Mesothelial cell of epicardium (in vitro differentiated cells): ENCODE measurements around the gene ZNF581. TPM values are rescaled to one million over a fixed set of nuclear protein-coding genes. Genes with fewer than 3 reads are reported as not detected.

Experiments used
- DNase-seq, 2 experiments: peaks; one replicate each; pipeline ENCODE4 v3.0.0; 2021; ENCODE audit warnings: low spot score in 2 of 2; ENCODE audit not compliant: unreplicated experiment in 2 of 2
- H3K27ac Mint-ChIP-seq: 2 replicates; pipeline ENCODE4 v1.8.0; 2021; ENCODE audit warnings: mixed read lengths
- H3K27me3 Mint-ChIP-seq: 2 replicates; pipeline ENCODE4 v1.8.0; 2021; ENCODE audit warnings: low read depth, mixed read lengths
- H3K36me3 Mint-ChIP-seq: 2 replicates; pipeline ENCODE4 v1.8.0; 2021; ENCODE audit warnings: mixed read lengths
- H3K4me1 Mint-ChIP-seq: 2 replicates; pipeline ENCODE4 v1.8.0; 2021; ENCODE audit warnings: mixed read lengths
- H3K4me3 Mint-ChIP-seq: 2 replicates; pipeline ENCODE4 v1.8.0; 2021; ENCODE audit warnings: mild to moderate bottlenecking, moderate library complexity, mixed read lengths
- H3K9me3 Mint-ChIP-seq: 2 replicates; pipeline ENCODE4 v1.8.0; 2021; ENCODE audit warnings: mixed read lengths
- total RNA-seq: library from RNA; stranded (reverse); gene quantifications from 3 replicates; pipeline ENCODE4 v1.2.1, GENCODE V29; 2021
- TF ChIP-seq, protein P1 (sequence below): fragments of 200-600 bp; sonication (generic); IDR thresholded peaks from one replicate; pipeline ENCODE4 v1.5.0; 2021; ENCODE audit warnings: antibody characterized with exemption; ENCODE audit not compliant: unreplicated experiment

Gene ZNF581
- total RNA-seq, 1 donor from 2014 or later = 42.6 TPM

DNA sequence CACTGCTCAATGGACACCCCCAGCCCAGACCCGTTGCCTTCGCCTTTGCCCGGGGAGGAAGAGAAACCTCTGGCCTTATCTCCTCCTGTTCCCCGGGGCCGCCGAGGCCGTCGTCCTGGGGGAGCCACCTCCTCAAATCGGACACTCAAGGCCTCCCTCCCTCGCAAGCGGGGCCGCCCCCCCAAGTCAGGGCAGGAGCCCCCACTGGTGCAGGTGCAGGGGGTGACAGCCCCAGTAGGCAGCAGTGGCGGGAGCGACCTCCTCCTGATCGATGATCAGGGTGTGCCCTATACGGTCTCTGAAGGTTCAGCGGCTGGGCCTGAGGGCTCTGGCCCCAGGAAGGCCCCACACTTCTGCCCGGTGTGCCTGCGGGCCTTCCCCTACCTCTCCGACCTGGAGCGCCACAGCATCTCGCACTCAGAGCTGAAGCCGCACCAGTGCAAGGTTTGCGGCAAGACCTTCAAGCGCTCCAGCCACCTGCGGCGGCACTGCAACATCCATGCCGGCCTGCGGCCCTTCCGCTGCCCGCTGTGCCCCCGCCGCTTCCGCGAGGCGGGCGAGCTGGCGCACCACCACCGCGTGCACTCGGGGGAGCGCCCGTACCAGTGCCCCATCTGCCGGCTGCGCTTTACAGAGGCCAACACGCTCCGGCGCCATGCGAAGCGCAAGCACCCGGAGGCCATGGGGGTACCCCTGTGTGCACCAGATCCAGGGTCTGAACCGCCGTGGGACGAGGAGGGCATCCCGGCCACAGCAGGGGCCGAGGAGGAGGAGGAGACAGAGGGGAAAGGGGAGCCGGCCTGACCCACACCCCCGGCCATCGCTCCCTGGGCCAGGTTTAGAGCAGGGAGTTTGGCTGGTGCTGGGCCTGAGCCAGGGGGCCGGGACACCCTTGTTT lies 41.1 kb upstream of the ZNF581 start:
- Mint-ChIP-seq H3K27me3 (no peaks in the 10 kb centered on the region), H3K9me3 (no peaks in the 10 kb centered on the region), H3K27ac (no peak overlapping the region), H3K4me3 (no peak overlapping the region), H3K4me1 (peaks cover 36% of the 10 kb centered on the region), H3K36me3 (peaks cover 9% of the 10 kb centered on the region)
- TF ChIP-seq, protein P1, sequence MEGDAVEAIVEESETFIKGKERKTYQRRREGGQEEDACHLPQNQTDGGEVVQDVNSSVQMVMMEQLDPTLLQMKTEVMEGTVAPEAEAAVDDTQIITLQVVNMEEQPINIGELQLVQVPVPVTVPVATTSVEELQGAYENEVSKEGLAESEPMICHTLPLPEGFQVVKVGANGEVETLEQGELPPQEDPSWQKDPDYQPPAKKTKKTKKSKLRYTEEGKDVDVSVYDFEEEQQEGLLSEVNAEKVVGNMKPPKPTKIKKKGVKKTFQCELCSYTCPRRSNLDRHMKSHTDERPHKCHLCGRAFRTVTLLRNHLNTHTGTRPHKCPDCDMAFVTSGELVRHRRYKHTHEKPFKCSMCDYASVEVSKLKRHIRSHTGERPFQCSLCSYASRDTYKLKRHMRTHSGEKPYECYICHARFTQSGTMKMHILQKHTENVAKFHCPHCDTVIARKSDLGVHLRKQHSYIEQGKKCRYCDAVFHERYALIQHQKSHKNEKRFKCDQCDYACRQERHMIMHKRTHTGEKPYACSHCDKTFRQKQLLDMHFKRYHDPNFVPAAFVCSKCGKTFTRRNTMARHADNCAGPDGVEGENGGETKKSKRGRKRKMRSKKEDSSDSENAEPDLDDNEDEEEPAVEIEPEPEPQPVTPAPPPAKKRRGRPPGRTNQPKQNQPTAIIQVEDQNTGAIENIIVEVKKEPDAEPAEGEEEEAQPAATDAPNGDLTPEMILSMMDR = no peak
- DNase-seq = no peak

DNA sequence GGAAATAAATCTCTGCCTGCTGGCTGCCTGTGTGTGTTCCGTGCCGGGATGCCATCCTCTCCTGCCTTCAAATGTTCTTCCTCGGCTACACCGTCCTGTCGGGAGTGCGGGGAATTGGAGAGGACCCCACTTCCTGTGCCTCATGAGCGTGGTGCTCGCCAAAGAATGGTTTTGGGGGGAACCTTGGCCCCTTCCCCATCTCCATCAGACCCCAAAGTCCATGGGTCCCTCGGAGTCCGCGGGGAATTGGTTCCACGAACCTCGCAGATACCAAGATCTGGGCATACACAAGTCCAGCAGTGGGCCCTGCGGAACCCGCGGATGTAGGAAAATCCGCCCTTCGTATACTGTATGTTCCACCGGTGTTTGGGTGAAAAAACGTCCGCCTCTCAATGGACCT lies 40.3 kb upstream of the ZNF581 start:
- peaks cover 8% of the 10 kb centered on the region for H3K36me3 Mint-ChIP-seq
- peak overlapping the region; percentile 72 for H3K27ac Mint-ChIP-seq
- TF ChIP-seq, protein P1 = no peak
- H3K9me3 Mint-ChIP-seq = no peaks in the 10 kb centered on the region
- H3K4me3 Mint-ChIP-seq = no peak overlapping the region
- no peaks in the 10 kb centered on the region for H3K27me3 Mint-ChIP-seq
- no peak for DNase-seq
- H3K4me1 Mint-ChIP-seq = peaks cover 36% of the 10 kb centered on the region

DNA sequence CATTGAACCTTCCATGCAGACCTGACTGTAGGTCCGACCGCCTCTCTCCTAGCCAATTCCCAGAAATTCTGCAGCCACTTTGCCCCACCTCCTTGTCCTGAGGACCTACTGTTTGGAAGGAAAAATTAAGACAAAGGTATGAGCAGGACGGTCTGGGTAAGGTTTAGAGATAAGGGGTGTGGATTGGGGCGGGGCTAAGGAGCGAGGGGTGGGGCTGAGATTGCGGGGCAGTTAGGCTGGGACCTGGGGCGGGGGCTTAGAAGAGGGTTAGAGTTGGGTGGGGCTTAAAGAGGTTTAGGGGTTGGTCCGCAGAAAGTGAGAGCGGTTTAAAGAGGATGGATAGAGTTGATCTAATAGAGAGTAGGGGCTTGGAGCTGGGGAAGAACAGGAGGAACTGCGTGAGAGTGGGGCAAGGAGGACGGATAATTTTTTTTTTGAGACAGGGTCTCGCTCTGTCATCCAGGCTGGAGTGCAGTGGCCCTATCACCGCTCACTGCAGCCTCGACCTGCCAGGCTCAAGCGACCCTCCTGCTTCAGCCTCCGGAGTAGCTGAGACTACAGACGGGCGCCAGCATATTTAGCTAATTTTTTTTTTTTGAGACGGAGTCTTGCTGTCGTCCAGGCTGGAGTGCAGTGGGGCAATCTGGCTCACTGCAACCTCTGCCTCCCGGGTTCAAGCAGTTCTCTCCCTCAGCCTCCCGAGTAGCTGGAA lies 39.7 kb upstream of the ZNF581 start:
- Mint-ChIP-seq H3K4me1 (peaks cover 33% of the 10 kb centered on the region), H3K36me3 (peaks cover 8% of the 10 kb centered on the region), H3K4me3 (no peak overlapping the region), H3K9me3 (no peaks in the 10 kb centered on the region), H3K27ac (peak overlapping the region; percentile 72), H3K27me3 (no peaks in the 10 kb centered on the region)
- DNase-seq = no peak
- TF ChIP-seq, protein P1 = no peak

DNA sequence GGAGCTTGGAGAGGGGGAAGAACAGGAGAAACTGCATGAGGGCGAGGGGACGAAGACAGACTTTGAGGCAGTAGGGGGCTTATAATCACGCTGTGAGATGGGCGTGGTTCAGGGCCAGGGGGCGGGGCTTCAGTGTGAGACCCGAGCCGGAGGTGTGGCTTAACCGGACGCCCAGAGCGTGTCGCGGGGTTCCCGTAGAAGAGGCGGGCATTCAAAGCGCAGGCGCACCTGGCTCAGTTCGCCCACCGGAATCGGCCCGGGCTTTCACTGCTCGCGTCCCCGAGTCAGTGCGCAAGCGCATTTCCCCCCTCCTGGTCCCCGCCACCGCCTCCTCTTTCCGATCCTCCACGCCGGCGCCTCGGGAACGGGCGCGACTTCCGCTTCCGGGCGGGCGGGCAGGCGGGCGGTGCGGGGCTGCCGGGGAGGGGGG lies 38.2 kb upstream of the ZNF581 start:
- TF ChIP-seq, protein P1 = no peak
- Mint-ChIP-seq H3K4me1 (peaks cover 31% of the 10 kb centered on the region), H3K36me3 (peaks cover 17% of the 10 kb centered on the region), H3K4me3 (peak overlapping the region; percentile 78), H3K27ac (peak overlapping the region; percentile 98), H3K9me3 (no peaks in the 10 kb centered on the region), H3K27me3 (no peaks in the 10 kb centered on the region)
- DNase-seq = peak; percentile 99

DNA sequence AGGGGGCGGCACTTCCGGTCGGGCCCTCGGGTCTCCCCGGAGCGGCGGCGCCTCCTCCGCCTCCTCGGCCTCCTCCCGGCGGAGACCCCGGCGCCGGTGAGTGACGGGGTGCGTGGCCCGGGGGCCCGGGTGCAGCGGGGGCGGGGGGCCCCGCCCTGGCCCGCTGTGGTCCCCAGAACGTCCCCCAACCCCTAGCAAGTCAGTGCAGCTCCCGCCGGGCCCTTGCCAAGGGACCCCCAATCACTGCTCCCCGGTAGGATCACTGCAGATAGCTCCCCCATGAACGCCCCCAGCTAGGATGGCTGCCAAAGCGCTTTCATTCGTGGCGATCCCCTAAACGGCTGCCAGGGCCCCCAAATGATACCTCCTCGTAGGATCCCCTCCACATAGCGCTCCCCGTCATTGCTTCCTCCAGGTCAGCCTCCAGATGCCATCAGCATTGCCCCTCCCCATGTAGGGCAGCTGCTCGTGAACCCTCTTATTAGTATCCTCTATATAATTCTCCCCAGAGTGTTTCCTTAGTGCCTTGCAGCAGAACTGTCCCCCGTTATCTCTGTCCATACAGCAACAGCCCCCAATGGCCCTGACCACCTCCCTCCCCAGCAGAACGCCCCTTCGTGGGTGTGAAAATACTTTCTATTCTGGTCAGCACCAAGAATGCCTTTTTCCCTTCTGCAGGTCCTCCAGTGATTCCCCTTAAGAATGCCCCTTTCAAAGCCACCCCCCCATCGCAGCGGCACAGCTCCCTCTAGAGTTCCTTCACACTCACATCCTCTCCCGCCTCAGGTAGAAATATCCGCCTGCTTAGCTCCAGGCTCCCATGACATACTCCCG lies 37.6 kb upstream of the ZNF581 start, which contains the start of gene ZNF865:
Gene ZNF865 (plus strand): TSS at position 11 of the 834 bp plus-strand sequence. CDS start 7,972 bp downstream, outside the sequence.
- peaks cover 29% of the 10 kb centered on the region for H3K4me1 Mint-ChIP-seq
- H3K4me3 Mint-ChIP-seq = peak within 1 kb of the TSS; percentile 91
- H3K27me3 Mint-ChIP-seq = no peaks in the 10 kb centered on the region
- peak within 1 kb of the TSS; percentile 98 for H3K27ac Mint-ChIP-seq
- peaks cover 22% of the 10 kb centered on the region for H3K36me3 Mint-ChIP-seq
- TF ChIP-seq, protein P1 = no peak
- DNase-seq = peak; percentile 68 to 81
- H3K9me3 Mint-ChIP-seq = no peaks in the 10 kb centered on the region
